Activated CD4-positive, CD25-positive, alpha-beta regulatory T cell treated with anti-CD3 and anti-CD28 coated beads, Interleukin-2, amount 50 U/mL, for 72 hours (primary cell): Measurements from ENCODE around the gene PRELID3B.

Source experiments
- DNase-seq: peaks from one replicate; pipeline ENCODE4 v3.0.0; 2021

The PRELID3B gene

DNA sequence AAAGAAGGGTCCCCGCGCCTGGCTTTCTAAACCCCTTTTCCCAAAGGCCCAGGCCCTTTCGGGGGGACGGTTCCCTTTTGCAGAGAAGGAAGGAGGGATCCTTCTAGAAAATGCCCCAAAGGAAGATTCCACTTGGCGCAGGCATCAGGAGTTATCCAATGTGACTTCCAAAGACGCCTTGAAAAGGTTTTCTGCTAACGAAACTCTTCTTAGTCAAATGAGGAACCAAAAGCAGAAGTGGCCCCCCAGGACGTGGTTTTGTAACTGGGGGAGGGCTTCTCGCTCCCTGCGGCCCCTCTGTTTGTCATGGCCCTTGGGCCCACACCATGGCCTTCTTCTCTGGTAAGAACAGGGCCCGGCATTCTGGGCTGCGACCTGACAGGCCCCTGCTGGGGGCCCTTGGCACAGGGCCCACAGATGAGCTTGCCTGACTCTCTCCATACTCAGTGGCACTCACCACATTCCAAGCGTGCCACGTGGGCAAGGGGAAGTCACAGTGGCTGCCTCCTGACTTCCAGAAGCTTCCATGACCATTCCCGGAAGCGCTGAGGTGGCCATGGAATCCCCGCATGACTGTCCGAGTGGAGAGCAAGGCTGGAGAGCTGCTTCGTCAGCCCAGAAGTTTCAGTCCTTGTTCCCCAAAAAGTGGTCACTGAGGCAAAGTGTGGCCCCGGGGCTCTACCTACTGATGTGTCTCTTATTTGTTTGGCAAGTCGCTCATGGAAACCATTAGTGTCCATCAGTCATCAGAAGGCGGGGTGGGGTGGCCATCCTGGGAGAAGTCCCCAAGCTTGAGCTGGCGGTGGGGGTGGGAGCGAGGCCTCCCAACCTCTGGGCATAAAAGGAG, 34.7 kb downstream of the PRELID3B start:
- DNase-seq, result no peak

DNA sequence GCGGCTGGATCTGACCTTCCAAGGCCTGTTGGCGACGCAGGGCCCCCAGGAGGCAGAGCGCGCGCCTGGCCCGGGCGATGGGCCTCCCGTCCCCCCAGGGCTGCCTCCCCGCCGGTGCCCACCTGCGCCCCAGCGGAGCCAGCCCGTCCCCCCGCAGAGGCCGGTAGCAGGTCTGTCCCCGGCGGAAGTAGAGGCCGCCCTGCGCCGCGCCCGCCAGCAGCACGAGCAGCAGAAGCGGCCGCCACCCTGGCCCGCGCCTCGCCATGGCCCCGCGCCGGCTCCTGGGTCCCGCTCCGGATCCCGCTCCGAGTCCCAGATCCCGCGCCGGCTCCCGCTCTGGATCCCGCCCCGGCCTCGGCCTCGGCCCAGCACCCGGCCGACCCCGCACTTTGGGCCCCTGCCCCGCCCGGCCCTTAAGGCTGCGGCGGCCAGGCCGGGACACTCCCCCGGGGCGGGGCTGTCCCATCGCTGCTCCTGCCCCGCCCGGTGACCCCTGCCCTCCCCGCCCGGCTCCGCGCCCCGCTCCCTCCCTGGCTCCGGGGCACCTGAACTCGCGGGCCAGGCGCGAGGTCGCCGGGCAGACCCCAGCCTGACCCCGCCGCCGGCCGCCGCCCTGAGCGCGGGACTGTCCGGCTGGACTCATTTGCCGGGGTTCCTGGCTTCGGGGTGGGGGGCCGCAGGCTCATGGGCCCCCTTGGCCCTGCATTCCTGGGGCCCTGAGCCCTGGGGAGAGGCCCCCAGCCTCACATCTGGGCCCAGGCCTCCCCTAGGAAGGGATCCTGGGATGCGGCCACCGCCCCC, 35.5 kb downstream of the PRELID3B start, which contains the start of gene CTSZ:
Gene CTSZ (minus strand): TSS at position 391 of the 801 bp plus-strand sequence. CDS start 126 bp downstream, at position 265.
- DNase-seq, result peak; percentile 66

DNA sequence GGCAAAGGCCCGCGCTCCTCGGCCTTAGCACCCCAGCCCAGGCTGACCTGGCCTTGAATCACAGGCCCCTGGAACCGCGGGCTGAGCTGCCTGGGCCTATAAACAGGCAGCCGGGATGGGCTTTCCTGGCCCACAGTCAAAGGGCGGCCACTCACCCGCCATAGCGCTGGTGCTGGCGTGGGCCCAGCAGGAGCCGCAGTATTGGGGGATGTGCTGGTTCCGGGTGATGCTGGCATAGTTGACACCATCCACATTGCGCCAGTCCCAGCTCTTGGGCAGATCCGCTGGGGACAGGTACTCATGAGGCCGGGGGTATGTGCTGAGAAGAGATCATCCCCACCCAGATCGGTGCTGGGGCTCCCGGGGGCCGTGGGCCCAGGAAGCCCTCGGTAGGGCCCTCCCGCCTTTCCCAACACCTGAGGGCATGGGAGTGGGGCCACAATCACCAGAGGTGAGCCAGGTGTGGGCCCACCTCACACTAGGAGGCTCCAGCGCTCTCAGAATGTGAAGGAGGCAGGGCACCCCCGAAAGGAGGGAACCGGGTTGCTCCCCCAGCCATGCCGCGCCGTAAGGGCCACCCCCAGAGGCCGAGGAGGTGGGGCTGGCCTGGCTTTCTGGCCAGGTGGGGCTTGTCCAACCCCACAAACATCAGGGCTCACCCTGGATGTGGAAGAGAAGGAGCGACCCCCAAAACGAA, 36.3 kb downstream of the PRELID3B start:
- no peak for DNase-seq

DNA sequence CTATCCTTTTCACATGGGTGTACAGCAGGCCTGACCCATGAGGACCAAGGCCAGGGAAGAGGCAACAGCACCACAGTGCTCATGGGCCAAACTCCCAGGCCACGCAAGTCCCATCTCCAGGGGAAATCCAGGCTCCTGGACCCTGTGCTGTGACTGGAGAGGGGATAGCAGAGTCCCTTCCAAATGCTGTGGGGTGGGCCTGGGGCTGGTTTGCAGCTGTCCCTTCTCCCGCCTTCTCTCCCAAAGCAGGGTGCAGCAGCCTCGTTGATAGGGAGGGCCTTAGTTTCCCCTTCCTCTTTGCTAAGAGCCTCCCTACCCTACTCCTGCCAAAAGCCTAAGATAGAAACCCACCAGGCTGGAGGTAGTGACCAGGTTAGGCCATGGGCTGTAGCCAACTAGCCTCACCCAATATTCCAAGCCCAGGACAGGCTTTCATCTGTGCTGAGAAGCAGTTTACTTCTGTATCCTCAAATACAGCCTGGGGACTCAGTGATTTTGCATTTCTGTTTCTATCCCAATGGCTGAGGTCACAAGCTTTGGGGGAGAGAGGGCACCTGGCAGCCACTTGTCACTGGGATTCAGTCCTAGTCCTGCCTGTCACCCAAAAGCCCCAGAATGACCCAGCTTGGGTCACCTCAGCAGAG, 36.9 kb downstream of the PRELID3B start:
- no peak for DNase-seq

DNA sequence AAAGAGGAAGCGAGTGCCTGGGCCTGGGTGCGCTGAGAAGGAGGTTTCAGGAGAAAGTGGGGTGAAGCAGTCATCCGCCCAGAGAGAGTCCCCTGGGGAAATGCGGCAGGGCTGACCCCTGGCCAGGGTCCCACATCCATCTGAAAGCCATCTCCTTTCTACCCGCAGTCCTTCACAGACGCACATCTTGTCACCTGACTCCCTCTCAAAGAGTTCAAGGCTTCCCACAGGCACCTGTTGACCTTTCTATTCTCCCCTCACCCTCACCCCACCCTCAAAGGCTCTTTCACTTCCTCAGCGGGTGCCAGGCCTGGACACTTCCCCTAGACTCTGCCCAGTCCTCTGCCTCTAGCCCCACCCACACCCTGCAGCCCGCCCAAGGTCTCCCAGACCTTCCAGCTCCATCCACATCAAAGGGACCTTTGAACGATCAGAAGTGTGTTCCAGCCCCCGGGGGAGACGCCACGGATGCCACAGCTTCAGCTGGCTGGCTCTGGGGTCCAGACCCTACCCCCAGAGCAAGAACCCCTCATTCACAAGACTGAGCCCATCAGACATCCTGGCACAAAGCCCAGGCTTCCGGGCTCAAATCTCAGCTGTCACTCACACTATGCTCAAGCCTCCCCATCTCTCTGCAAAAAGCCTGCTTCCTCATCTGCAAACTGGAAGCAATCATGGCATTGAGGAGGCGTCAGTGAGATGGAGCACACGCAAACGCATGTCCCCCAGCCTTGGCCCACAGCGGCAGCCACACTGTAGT, 37.6 kb downstream of the PRELID3B start:
- peak; percentile 59 for DNase-seq

DNA sequence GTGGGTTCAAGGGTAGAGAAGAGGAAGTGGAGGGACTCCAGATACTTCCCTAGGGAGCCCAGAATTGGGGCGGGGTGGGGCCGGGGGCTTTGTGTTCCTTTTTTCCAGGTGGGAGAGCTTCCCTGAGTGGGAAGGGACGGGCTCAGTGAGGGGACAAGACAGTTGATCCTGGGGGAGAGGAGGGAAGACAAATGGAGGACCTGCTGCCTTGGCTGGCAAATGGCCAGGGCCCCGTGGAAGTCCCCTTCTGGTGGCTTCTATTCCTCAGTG, 38.2 kb downstream of the PRELID3B start:
- DNase-seq, result peak; percentile 64

DNA sequence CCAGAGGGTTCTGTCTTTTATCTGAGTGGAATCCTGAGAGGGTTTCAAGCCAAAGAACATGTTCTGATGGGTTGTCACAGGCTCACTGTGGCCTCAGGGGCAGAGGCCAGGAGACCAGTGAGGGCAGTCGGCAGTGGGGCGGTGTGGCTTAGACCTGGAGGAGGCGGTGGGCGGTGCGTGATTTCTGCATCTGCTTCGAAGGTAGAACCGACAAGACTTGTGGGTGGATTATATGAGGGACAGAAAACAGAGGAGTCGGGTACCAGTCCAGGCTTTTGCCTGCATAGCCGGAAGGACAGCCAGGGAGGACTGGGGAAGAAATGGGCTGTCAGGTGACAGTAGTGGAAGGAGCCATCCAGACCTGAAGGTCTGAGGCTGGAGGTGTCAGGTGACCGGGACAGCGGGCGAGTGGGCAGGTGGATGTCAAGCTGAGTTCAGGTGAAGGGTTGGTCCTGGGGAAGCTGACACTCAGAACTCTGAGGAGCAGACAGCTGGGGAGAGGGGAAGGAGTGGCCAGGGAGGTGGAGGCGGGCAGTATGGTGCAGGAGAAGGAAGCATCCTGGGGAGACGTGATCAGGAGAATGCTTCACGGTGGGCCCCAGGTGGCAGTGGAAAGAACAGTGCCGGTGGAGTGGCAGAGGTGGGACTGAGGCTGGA, 38.6 kb downstream of the PRELID3B start:
- DNase-seq, result no peak

DNA sequence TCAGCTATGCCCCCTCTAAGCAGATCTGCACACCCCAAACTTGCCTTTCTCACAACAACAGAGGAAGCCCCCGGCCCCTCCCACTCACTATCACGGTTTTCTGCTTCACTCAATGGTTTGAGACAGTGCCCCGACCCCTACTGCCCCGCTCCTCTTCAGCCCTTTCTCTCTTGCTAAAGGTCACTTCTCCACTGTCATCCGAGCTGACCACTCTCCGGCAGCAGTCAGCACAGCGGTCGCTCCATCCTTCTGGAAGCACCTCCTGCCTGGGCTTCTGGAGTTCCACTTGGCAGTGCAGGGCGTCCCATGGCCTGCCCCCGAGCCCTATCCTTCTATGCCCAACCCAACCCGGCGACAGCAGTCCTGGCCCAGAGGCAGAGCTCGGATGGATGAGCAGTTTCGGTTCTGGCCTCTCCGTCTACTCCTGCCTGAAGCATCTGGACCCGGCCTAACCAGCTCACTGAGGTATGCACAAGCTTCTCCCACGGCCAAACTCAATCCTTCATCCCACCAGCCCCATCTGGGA, 39.6 kb downstream of the PRELID3B start:
- no peak for DNase-seq

DNA sequence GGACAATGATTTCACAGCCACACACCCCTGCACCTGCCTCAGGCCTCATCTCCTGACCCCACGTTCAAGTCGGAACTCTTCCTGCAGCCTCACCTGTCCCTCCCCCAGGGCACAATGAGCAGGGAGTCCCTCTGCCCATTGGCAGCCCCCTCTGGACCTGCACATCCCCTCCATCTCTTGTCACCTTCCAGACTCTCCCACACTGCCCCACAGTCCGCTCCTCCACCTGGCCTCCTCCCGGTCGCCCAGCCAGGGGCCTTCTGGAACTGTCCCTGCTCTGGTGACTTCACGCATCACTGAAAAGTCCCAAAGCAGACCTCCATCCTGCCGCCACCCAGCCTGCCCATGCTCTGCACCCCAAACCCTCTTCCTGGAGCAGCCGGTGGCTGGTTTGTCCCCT, 40.2 kb downstream of the PRELID3B start:
- DNase-seq, result no peak

DNA sequence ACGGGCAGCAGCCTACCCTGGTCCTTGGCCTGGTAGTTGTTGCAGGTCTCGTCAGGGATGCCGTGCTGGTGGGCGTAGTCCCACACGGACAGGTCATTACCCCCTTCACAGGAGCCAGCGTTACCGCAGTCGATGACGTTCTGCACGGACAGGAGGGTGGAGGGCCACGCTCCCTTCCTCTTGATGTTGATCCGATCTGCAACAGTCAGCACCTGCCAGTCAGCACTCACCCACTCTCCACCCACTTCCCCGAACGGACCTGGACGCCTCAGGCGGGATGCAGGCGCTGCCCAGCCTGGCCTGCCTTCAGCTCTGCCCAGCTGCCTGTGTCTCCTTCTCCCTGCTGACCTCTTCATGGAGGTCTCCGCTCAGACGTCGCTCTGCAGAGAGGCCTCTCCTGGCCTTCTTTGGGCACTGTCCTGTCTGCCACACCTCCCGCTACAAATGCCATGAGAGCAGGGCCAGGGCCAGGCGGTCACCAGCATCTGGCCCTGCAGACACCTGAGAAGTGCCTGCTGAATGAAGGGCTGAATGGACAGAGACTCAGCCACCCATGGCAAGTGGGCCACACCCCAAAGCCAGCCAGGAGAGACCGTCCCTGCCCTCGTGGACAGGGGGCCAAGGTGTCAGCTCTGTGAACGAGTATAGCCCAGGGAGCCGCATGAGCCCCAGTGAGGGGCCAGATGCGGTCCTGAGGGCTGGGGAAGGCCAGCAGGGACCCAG, 41.0 kb downstream of the PRELID3B start:
- no peak for DNase-seq

DNA sequence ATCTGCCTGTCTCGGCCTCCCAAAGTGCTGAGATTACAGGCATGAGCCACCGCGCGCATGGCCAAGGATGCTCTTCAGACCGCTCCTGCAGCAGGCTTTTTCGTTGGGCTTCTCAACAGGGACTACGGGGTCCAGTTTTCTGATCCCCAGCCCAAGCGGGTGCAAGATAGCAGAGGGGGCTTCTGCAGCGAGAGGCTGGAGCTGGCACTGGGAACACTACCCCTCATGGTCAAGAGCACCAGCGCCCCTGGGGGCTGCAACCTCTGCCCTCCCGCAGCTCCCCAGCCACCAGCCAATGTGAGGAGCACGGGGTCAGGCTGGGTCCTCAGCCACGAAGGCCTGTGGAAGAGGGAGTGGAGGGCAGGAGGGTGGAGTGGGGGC, 41.5 kb downstream of the PRELID3B start:
- DNase-seq, result no peak

DNA sequence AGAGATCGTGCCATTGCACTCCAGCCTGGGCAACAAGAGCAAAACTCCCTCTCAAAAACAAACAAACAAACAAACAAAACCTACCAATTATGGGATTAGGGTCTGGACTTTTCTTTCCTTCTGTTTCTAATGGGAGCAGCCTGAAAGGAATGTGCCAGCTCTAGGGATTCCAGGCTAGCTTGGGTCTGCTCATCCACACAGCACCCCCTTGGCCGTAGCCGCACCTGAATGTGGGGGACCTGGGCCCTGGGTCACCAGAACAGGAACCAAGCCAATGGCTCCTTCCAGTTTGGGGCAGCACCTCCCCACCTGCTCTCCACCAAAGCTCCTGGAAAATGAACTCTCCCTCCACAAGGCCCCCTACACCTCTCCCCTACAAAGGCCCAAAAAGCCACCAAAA, 42.3 kb downstream of the PRELID3B start:
- no peak for DNase-seq

DNA sequence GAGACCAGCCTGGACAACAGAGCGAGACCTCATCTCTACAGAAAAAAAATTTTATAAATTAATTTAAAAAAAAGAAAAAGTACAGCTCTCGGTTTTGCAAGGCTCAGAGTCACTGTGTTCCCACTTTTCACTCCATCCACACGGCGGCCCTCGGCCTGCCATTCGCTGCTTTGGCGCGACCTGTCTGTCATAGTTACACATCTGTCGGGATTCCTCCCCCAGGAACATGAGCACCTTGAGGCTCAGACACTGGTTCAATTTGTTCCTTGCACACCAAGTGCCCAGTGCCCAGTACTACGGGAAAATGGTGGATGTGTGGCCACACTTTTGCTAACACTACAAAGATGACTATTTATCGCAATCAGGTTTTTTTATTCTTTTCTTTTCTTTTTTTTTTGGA, 43.9 kb downstream of the PRELID3B start:
- DNase-seq, result no peak

DNA sequence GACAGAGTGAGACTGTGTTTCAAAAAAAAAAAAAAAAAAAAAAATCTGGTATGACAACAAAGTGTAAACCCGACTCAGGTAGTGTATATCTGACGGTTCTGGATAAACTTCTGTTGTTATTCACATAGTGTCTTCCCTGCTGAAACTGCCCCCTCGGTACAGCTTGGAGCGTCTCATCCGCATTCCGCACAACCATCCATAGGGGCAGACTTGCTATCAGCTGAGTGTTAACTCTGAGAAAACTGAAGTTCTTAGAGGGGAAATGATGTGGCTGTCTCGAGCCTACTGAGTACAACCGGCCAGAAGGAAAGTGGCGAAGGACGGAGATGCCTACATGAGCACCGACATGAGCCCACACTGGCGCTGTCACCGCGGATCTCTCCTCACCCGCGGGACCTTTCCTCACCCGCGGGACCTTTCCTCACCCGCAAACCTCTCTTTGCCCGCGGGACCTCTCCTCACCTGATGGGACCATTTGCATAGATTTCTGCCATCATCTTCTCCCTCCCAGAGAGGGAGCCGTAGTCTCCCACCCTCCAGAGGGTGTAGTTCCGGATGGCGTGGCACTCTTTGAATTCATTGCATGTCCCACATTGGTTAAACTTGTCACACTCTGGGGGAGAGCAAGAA, 45.3 kb downstream of the PRELID3B start:
- DNase-seq, result no peak

DNA sequence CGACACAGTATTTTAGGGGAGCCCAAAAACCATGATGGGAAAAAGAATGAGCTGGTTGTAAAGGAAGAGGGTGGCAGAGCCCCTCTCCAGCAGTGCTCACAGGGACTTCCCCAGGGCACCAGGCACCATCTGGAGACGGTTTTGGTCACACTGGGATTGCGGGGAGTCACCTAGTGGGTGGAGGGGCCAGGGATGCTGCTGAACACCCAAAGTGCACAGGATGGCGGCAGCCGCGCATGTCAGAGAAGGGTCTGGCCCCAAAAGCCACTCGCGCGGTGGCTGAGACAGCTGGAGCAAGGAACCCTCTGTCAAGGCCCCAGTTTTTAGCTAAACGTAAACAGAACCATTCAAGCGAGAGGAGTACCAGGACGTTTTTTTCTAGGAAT, 46.4 kb downstream of the PRELID3B start:
- DNase-seq, result no peak

DNA sequence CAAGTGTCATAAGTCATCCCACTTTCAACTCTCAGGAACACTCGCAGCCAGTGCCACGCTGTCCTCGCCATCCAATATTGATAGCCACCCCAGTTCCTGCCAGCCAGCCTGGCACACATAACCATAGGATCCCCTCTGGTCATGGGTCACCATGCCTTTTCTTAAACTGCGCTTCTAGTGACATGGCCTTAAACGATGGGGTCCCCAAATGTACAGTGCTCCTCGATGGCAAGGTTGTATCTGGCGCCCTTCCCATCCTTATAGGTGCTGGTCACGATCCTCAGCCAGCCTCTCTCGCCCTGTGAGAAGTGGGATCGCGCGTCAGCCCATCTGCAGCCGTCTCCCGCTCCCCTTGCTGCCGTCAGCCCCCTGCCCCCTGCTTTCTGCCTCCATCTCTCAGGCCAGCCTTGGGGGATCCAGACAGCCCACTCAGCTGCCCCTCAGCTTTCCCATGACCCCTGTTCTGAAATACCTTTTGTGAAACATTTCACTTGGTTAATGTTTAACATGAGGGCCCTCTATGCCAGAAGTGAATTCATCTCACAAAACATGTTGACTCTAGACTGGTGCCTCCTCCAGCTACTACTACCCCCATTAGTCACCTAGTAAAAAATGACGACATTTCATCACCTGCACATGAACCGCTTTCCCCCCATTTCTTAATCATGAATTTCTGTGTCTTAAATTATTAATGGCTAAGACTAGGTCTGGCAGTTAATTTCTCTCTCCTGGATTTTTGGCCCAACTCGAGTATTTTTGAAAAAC, 46.9 kb downstream of the PRELID3B start:
- DNase-seq, result no peak

DNA sequence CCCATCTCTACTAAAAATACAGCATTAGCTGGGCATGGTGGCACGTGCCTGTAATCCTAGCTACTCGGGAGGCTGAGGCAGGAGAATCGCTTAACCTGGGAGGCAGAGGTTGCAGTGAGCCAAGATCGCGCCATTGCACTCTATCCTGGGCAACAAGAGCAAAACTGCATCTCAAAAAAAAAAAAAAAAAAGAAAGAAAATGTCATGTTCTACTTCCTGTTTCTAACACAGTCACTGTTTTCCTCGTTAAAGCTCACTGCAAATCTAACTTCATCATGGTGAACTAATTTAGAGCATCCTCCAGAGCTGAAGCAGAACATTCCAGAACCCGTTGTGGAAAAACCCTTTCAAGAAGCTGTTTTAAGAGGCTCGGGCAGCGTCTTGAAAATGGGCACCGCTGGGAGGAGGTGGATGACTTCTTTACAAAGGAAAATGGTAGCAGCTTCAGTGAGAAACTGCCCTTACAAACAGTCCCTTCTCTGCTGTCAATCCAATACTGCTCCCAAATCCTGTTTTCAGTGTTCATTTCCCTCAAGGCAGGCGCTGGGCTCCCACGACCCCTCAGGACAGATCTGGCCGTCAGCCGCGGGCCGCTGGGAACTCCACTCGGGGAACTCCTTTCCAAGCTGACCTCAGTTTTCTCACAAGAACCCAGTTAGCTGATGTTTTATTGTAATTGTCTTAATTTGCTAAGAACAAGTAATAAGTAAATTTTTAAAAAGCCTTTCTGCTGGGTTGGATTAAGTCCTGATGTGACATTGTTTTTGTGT, 48.0 kb downstream of the PRELID3B start:
- no peak for DNase-seq

DNA sequence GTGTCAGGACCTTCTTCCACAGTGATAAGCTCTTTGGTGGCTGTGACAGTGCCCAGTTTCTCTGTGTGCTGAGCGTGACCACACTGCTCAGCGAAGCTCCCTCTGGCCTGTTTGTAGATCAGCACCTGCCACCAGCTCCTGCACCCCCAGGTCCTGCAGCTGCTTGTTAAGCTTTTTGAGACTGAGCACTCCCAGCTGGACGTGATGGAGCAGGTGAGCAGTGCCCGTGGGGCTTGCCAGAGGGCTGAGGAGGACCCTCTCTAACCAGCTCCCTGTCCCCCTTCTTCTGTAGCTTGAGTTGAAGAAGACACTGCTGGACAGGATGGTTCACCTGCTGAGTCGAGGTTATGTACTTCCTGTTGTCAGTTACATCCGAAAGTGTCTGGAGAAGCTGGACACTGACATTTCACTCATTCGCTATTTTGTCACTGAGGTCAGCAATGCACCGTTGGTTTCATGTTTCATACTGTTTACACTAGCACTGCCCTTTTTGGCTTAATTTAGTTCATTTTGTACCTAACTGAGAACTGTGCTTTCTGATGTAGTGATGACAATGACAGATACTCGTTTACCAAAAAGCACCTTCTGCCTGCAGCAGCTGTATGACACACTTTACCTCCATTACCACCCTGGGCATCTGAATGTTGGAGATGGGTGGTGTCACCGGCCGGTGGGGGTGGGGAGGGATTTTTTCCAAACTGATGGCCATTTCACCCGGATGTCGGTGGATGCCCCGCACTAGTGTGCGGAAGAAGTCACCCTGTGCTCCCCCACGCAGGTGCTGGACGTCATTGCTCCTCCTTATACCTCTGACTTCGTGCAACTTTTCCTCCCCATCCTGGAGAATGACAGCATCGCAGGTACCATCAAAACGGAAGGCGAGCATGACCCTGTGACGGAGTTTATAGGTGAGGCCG, 49.0 kb downstream of the PRELID3B start:
- DNase-seq, result no peak
